HG02840 (cell line): ENCODE results near the gene BRD4.

Source experiments
- ATAC-seq: cut with Tn5 transposase; IDR thresholded peaks from one replicate; pipeline ENCODE4 v1.9.1; 2021; ENCODE audit warnings: mild to moderate bottlenecking, moderate library complexity, moderate number of reproducible peaks; ENCODE audit not compliant: unreplicated experiment, low FRiP score

BRD4 gene

GRCh38 chr19:15199661-15200552 lies 132.4 kb downstream of the BRD4 start:
- ATAC-seq: no peak

- no peak for ATAC-seq
Observed at GRCh38 chr19:15198951-15199660, 133.2 kb downstream of the BRD4 start.

GRCh38 chr19:15197942-15198341 lies 134.4 kb downstream of the BRD4 start:
- ATAC-seq: no peak

- no peak for ATAC-seq
Observed at GRCh38 chr19:15197275-15197941, 134.9 kb downstream of the BRD4 start.

- no peak for ATAC-seq
Observed at GRCh38 chr19:15196360-15197005, 135.9 kb downstream of the BRD4 start.

- ATAC-seq: no peak
Observed at GRCh38 chr19:15195371-15196334, 136.7 kb downstream of the BRD4 start.

- no peak for ATAC-seq
Observed at GRCh38 chr19:15194938-15195337, 137.4 kb downstream of the BRD4 start.

GRCh38 chr19:15191982-15192381 lies 140.4 kb downstream of the BRD4 start:
- ATAC-seq: no peak

- no peak for ATAC-seq
Observed at GRCh38 chr19:15191514-15191913, 140.8 kb downstream of the BRD4 start.

GRCh38 chr19:15188851-15189250 lies 143.5 kb downstream of the BRD4 start:
- ATAC-seq: no peak

- no peak for ATAC-seq
Observed at GRCh38 chr19:15187026-15188007, 145.0 kb downstream of the BRD4 start.
